Measurements from ENCODE around the gene ASPG. TPM values are rescaled to one million over a fixed set of nuclear protein-coding genes. Genes with fewer than 3 reads are reported as not detected.

The ASPG gene
- total RNA-seq, 2 experiments from 2014 or later: not detected

DNA sequence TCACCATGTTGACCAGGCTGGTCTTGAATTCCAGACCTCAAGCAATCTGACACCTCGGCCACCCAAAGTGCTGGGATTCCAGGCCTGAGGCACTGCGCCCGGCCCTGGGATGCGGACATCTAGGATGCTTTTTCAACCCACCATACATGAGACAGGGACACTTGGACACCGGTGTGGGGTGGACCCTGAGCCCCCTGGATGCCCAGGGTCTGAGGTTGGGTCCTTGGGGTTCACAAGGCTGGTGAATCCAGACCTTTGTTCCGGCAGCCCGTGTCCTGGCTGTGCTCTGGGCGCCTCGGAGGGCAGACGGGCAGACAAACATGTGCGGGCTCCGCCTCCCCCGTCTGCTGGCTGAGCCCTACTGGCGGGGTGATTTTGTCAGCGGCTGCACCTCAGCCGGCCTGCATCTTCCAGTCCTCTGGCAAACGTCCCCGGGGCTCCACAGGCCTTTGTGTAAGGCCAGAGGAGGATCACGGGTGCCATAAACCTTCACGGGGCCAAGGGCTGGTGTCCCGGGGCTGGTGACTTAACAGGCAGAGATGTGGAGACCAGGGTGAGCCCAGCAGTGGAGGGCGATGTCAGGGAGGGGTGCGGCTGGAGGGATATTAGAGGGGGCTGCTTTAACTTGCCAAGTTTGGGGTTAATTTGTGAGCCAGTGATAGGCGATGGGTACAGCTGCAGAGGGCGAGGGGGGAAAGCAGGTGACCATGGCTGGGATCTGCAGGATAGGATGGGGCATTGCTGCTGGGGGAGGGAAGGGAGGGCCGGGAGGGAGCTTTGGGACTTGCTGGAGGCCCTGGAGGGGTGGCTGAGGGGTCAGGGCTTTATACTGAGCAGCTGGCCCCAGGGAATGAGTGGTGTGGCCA lies 5.8 kb downstream of the ASPG start:
- no peak for DNase-seq (ENCODE audit: low spot score)
- BruUV-seq (replicated peaks): no TSS peak
- no peaks in the 10 kb centered on the region for H3K9me2 ChIP-seq (ENCODE audit: insufficient read depth, low read length)

DNA sequence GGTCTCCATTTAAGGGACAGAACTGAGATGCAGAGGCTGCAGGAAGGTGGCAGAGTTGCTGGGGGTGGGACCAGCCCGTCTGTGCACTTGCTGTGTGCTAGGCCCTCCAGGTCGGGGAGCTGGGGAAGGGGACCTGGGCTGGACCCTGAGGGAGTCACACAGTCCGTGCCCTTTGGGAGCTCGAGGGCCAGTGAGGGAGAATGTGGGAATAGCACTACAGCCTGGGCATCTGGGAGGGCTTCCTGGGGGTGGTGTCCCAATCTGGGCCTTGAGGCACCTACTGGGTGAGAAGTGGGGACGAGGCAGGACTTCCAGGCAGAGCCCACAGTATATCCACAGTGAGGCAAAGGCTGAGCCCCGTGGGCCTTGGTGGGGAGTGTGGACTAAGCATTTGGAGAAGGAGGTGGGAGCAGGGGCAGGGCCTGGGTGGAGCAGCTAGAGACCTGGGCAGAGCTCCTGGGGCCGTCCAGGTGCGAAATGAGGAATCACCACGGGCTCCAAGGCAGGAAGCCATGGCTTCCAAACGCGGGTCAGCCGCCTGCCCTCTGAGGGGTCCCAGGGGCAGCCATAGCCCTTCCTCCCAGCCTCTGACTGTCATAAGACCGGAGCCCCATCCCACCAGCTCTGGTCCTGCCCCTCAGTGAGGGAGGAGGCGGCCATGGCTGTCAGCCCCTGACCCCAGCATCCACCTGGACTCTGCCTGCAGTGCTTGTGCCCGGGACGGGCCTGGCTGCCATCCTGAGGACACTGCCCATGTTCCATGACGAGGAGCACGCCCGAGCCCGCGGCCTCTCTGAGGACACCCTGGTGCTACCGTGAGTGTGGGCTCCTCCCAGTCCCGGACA lies 6.6 kb downstream of the ASPG start:
- ChIA-PET CTCF (ENCODE audit: unreplicated experiment) (no interaction called here), POLR2A (no interaction called here)
- no peaks in the 10 kb centered on the region for H3K9me2 ChIP-seq (ENCODE audit: insufficient read depth, low read length)
- TF ChIP-seq EZH2phosphoT487 (IDR thresholded peaks at IDR 0.05; ENCODE audit: borderline replicate concordance, low read depth, low read length): no peak
- TF ChIP-seq, protein P1, sequence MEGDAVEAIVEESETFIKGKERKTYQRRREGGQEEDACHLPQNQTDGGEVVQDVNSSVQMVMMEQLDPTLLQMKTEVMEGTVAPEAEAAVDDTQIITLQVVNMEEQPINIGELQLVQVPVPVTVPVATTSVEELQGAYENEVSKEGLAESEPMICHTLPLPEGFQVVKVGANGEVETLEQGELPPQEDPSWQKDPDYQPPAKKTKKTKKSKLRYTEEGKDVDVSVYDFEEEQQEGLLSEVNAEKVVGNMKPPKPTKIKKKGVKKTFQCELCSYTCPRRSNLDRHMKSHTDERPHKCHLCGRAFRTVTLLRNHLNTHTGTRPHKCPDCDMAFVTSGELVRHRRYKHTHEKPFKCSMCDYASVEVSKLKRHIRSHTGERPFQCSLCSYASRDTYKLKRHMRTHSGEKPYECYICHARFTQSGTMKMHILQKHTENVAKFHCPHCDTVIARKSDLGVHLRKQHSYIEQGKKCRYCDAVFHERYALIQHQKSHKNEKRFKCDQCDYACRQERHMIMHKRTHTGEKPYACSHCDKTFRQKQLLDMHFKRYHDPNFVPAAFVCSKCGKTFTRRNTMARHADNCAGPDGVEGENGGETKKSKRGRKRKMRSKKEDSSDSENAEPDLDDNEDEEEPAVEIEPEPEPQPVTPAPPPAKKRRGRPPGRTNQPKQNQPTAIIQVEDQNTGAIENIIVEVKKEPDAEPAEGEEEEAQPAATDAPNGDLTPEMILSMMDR (conservative IDR thresholded peaks at IDR 0.05; ENCODE audit: low read length): no peak
- no peak overlapping the region for H3K4me3 ChIP-seq (ENCODE audit: low read depth, low read length, poor library complexity, severe bottlenecking)
- peaks cover 3% of the 10 kb centered on the region for H3K4me1 ChIP-seq (ENCODE audit: insufficient read depth, low read length, poor library complexity, severe bottlenecking)
- H3K27ac ChIP-seq (ENCODE audit: low read depth, low read length, poor library complexity, severe bottlenecking): no peak overlapping the region
- intact Hi-C loops (cut with micrococcal nuclease; ENCODE audit: unreplicated experiment): no loop called here
- no peak overlapping the region for H3K4me2 ChIP-seq (ENCODE audit: low read length)
- no peaks in the 10 kb centered on the region for H3K36me3 ChIP-seq (ENCODE audit: insufficient read depth, low read length)
- H3K79me2 ChIP-seq (ENCODE audit: insufficient read depth, low read depth, low read length): no peaks in the 10 kb centered on the region
- BruUV-seq (replicated peaks): no TSS peak
- no peak overlapping the region for H2AFZ ChIP-seq (ENCODE audit: low read length)
- no peaks in the 10 kb centered on the region for H4K20me1 ChIP-seq (ENCODE audit: insufficient read depth, low read length)
- H3K9me3 ChIP-seq (ENCODE audit: low read length): no peaks in the 10 kb centered on the region
- DNase-seq (ENCODE audit: low spot score): no peak

More for the DNA sequence above, 5.8 kb downstream of the ASPG start:
- H3K79me2 ChIP-seq (ENCODE audit: insufficient read depth, low read depth, low read length): no peaks in the 10 kb centered on the region
- no peaks in the 10 kb centered on the region for H3K9me3 ChIP-seq (ENCODE audit: low read length)
- H3K36me3 ChIP-seq (ENCODE audit: insufficient read depth, low read length): no peaks in the 10 kb centered on the region
- intact Hi-C loops (cut with micrococcal nuclease; ENCODE audit: unreplicated experiment): no loop called here
- ChIA-PET CTCF (ENCODE audit: unreplicated experiment) (no interaction called here), POLR2A (no interaction called here)
- no peak for TF ChIP-seq EZH2phosphoT487 (IDR thresholded peaks at IDR 0.05; ENCODE audit: borderline replicate concordance, low read depth, low read length)
- TF ChIP-seq, protein P1 (conservative IDR thresholded peaks at IDR 0.05; ENCODE audit: low read length): no peak
- H3K4me3 ChIP-seq (ENCODE audit: low read depth, low read length, poor library complexity, severe bottlenecking): no peak overlapping the region
- no peak overlapping the region for H3K4me2 ChIP-seq (ENCODE audit: low read length)
- no peak overlapping the region for H2AFZ ChIP-seq (ENCODE audit: low read length)
- H3K4me1 ChIP-seq (ENCODE audit: insufficient read depth, low read length, poor library complexity, severe bottlenecking): no peaks in the 10 kb centered on the region
- H4K20me1 ChIP-seq (ENCODE audit: insufficient read depth, low read length): no peaks in the 10 kb centered on the region
- no peak overlapping the region for H3K27ac ChIP-seq (ENCODE audit: low read depth, low read length, poor library complexity, severe bottlenecking)

Measured in OCI-LY7 (cell line).